ENCODE results near the gene MAPRE2. TPM values are rescaled to one million over a fixed set of nuclear protein-coding genes. Genes with fewer than 3 reads are reported as not detected.
A peak's percentile ranks its signal among the peaks of the same experiment; 100 is the strongest.

Gene MAPRE2
- polyA plus RNA-seq (ENCODE audit: insufficient read length in 4 of 4) = 10 to 100 TPM; 26.4 to 28.6 (median 27.7) TPM

DNA sequence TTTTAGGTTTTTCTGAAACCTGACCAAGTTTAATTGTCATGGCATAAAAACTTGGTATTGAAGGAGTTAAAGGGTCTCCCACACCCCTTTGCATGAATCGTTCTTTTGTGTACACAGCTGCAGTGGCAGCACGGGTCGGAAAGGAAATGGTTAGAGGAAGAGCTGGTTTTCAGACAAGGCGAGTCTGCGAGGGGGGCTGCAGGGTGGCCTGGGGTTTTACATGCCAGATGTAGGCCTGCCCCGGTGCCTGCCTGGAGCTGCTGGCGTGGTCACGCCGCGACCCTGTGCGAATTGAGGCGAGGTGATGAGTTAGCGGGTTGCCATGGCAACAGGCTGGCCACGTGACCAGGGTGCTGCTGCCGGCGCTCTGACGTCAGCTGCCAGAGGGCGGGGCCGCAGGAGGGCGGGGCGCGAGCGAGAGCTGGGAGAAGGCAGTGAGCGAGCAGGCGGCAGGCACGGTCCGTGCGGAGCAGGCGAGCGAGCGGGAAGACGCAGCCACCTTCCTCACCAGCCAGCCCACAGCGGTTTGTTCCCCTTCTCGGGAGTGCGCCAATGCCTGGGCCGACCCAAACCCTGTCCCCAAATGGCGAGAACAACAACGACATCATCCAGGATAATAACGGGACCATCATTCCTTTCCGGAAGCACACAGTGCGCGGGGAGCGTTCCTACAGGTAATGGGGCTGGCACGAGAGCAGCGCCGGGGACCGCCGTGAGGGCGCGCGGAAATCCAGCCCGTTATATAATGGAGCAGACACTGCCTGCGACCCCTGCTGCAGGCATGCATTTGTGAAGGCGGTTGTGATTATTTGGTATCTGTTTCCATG is at the start of gene MAPRE2:
Gene MAPRE2, plus strand, starts transcription at position 426 of the 827 bp plus-strand sequence. Its CDS starts 127 bp downstream, at position 553.
- DNase-seq (ENCODE audit: low read depth in 4 of 4, low spot score in 2 of 4) = peak; percentile 86 to 96 (median 94)

DNA sequence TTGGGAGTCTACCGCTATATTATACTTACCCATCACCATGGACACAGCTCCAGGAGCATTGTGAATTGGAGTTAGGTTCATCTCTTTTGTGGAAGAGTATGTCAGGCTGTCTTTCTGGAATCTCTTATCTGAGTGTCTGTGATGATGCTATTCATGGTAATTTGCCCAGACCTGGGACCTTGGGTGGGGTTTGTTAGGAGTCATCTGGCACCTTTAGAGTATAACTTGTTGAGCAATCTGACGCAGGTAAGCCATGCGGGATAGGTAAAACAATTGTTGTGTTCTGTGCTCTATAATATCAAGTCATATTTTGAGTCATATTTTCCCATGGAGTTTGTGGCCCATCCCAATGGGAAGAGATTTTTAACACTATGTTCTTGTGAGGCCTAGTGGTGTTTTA is 49.7 kb upstream of the MAPRE2 start:
- no peak for DNase-seq (ENCODE audit: low read depth in 4 of 4, low spot score in 2 of 4)

DNA sequence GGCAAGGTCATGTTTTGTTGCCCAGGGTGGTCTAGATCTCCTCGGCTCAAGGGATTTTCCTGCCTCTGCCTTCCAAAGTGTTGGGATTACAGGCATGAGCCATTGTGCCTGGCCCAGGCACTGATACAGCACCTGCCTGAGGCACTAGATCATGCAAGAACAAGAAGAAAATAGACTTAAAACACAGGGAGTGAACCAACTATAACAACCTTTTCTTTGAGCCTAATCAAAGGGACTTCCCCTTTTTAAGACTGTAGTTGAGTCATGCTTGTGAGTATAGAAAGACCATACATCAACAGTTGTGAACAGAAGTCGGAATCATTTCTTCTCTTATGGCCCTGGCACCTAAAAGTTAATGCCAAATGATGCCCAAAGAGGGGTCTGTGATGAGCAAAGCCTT is 47.9 kb upstream of the MAPRE2 start:
- no peak for DNase-seq (ENCODE audit: low read depth in 4 of 4, low spot score in 2 of 4)

DNA sequence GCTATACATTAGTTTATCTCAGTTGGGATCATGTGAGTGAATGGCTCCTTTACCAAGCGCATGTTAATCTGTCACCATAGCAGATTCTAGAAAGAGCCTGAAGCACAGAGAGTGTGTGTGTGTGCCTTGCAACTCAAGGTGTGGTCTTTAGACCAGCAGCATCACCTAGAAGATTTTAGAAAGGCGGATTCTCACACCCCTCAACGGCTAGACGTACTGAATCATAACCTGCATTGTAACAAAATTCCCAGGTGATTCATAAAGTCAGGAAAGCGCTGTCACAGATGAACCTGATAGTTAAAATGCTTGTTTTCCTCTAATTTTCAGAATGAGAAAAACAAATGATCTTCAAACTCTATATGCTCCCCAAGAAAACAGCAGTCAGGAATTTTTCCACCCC is 45.5 kb upstream of the MAPRE2 start:
- no peak for DNase-seq (ENCODE audit: low read depth in 4 of 4, low spot score in 2 of 4)

DNA sequence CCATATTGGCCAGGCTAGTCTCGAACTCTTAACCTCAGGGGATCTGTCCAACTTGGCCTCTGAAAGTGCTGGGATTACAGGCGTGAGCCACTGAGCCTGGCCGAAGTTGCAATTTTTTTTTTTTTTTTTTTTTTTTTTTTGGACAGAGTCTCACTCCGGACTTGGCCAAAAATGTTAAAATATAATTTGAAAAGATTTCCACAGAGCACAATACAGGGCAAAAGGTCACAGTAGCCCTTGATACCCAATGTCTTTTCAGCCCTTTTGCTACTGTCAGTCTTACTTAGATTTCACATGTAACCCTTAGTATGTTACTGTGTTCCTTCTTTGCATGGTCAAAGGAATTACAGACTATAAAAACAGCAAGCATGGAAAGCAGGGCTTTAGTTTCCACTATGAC is 42.6 kb upstream of the MAPRE2 start:
- no peak for DNase-seq (ENCODE audit: low read depth in 4 of 4, low spot score in 2 of 4)

DNA sequence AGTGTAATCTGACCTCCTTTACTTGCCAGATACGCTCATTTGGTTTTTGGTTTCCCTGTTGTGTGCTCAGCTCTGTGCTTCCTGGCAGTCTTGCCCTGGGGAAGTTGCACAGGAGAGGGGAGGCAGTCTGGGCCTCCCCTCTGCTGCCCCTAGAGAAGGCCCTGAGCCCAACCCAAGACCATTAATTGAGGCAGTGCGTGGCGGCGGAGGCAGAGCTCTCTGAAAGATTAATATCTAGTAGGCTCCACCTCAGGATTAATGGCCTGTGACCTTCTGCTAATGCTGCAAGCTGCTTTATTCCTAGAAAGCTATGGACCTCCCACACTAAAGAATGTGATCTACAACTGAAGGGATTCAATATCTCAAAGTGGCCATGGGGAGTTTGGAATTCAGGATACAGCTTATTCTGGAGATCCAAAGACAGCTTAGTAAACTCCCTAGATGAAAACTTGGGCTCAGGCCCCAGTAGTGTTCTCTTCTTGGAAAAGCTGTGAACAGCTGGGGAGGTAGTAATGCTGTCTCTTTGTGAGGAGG is 41.4 kb upstream of the MAPRE2 start:
- peak in 1 of 4 donors; percentile 29 for DNase-seq (ENCODE audit: low read depth in 4 of 4, low spot score in 2 of 4)

DNA sequence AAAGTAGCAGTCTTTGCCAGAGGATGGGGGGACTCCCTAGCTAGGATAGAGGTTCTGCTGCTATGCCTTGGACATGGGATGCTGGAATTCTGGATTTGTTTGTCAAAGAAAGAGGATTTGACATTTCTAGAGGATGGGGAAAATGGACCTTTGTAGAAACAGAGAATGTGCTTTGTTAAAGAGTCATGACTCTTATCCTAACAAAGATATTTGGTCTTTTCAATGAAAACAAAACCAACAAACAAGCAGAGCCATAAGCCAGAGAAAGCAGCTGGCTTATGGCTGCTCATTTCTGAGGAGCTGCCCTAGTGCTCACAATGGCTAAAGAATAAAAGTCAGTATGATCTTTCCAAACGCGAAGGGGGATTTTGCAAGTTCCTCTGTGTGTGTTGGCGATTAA is 40.8 kb upstream of the MAPRE2 start:
- DNase-seq (ENCODE audit: low read depth in 4 of 4, low spot score in 2 of 4) = no peak

DNA sequence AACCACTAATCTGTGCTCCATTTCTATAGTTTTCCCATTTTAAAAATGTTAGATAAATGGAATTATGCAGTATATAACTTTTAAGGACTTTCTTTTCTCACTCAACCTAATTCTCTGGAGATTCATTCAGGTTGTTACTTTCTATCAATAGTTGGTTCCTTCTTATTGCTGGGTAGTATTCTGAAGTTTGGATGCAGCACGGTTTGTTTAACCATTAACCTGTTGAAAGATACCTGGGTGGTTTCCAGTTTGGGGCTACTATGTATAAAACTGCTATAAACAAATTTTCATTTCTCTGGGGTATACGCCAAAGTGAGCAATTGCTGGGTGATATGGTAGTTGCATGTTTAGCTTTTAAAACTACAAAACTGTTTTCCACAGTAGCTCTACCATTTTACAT is 39.1 kb upstream of the MAPRE2 start:
- no peak for DNase-seq (ENCODE audit: low read depth in 4 of 4, low spot score in 2 of 4)

DNA sequence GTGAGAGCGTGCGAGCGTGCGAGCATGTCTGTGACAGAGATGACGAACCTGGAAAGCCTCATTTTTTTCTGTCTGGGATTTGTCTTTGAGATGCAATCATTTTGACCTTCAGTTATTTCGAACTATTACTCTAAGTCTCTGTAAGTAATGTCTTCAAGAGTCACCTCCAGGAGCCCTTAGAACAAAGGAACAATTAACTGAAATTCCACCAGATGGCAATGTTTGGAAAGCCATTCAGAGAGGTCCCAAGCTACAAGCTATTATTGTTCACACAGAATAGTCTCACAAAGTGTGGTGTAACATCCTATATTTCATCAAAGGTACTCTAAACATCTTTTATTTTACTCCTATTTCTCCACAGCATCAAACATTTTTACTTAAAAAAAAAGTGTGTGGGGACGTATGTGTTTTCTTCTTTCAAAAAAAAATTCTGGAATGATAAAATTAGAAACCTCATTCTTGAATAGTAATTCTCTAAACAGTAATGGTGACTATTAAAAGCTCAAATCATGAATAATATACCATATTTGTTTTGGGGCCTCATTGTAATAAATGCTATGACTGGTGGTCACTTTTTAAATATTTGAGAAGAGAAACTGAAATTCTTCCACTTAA is 35.1 kb upstream of the MAPRE2 start:
- peak in 2 of 4 donors; percentile 41 to 60 for DNase-seq (ENCODE audit: low read depth in 4 of 4, low spot score in 2 of 4)

DNA sequence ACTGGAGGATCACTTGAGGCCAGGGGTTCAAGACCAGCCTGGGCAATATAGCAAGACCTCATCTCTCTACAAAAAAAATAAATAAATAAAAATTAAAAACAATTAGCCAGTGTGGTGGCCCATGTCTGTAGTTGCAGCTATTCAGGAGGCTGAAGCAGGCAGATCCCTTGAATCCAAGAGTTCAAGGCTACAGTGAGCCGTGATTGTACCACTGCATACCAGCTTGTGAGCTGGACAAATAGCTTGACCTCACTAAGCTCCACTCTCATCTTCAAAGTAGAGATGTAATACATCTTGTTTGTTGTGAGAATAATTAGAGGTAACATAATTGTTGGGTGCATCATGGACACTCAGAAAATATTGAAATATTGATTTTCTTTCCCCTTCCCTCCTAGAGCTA is 31.1 kb upstream of the MAPRE2 start:
- no peak for DNase-seq (ENCODE audit: low read depth in 4 of 4, low spot score in 2 of 4)

DNA sequence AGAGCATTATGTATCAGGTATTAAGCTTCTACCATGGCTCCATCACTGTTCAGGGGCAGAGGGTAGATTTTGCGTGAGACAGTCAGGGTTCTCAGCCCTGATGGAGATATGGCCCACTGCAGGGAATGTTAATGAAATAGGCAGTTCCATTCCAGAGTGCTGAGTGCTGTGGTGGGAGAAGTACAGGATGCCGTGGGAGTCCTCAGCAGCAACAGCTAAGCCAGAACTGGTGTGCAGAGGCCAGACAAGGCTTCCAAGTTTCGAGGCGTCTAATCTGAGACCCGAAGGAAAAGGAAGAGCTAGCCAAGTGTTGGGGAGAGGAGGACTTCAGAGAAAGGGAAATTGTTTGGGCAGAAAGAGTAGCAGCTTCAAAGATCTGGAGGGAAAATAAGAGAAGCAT is 30.2 kb upstream of the MAPRE2 start:
- DNase-seq (ENCODE audit: low read depth in 4 of 4, low spot score in 2 of 4) = no peak

DNA sequence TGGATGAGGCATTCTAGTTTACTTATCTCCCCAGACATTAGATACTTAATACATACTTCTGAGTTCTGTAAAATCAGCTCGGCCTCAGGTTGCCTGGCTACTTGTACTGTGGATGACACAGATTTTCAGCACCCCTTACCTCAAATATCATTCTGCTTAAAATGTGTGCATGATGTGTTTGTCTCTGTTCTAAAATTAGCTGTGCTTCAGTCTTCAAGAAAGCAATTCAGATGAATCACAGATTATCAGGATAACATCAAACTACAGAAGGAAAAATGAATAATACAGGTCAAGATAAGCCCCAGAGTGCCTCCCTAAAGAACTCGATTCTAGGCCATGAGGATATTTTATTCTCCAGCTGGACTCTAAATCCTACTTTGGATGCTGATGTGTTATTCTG is 21.3 kb upstream of the MAPRE2 start:
- DNase-seq (ENCODE audit: low read depth in 4 of 4, low spot score in 2 of 4) = no peak

DNA sequence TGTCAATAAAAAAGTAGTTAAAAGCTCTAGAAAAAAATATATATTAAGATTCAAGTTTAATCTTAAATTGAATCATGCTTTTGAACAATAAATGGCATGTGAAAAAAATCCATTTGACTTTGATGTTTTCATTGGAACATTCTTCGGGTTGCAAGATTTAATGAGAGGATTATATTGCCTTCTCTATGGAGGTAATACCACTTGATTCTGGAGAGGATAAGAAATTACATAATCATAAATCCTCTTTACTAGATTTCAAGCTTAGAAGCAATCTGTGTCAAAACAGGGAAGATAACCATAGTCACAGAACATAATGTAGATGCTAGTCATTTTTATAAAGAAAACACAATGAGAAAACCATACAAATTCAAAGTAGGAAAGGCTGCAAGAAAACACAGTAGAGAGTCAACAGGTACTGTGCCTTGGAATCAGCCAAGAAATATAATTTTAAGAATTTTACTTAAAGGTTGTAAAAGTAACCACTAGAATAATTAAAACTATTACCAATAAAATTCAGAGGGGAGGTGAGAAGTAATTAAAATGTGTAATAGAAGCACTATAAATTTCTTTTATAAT is 18.7 kb upstream of the MAPRE2 start:
- DNase-seq (ENCODE audit: low read depth in 4 of 4, low spot score in 2 of 4) = no peak

DNA sequence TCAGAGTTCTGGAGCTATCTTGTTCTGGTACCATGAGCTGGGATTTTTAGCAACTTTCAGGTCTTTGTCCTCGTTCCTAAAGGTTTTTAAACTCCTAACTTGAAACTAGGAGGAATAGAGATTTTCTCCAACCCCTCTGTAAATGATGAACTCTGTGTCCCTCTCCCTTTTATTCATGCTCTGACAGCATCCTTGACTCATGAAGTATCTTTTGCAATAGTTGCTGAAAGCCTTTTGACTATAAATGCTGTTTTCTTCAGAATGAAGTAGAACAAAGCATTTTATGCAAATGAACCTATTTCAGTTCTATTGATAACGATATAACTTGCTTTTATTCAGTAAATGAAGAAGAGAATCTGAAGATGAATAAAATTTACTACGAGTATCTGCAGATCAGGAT is 17.0 kb upstream of the MAPRE2 start:
- no peak for DNase-seq (ENCODE audit: low read depth in 4 of 4, low spot score in 2 of 4)

DNA sequence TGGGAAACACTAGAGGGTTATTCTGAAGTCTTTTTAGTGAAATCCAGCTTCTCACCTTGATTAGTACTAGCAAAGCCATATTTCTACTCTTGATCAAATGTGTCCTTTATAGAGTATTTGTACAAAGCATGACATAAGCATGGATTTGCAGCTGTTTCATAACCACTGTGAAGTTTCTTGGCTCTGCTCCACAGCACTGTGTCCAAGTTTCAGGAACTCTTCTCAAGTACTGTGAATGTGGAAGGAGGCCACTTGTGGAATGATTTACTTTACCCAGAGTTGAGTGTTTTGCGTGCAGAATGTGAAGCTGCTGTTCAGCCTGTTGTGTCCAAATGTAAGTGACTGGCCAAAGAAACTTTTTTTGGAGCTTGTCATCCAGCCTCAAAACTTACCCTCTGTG is 16.2 kb upstream of the MAPRE2 start:
- peak in 2 of 4 donors; percentile 46 to 56 for DNase-seq (ENCODE audit: low read depth in 4 of 4, low spot score in 2 of 4)

DNA sequence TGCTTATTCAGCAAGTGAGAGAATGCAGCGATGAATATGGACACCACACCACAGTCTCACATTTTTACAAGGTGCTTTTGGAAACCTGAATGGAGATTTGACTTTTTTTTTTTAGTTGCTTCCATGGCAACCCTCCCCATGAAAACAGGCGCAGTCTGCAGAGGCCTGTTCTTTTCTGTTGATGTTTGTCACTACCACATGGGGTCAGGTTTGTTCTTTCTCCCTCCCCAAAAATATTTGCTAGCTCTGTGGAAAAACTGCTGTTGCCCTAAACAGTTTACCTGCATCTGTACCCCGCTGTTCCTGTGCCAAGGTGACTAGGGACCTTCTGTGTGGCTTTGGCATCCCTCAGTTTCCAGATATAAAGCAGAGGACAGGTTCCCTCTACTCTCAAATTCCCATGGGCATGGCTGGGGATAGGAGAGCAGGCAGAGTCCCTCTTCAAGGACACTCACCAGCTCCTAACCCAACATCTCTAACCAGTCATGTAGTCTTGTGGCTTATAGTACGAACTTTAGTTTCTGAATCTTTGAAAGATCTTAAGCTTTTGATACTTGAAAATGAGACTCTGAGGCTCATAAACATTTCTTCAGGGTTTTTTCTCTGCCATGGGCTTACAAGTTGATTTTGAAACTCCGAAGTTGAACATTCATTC is 14.7 kb upstream of the MAPRE2 start:
- no peak for DNase-seq (ENCODE audit: low read depth in 4 of 4, low spot score in 2 of 4)

DNA sequence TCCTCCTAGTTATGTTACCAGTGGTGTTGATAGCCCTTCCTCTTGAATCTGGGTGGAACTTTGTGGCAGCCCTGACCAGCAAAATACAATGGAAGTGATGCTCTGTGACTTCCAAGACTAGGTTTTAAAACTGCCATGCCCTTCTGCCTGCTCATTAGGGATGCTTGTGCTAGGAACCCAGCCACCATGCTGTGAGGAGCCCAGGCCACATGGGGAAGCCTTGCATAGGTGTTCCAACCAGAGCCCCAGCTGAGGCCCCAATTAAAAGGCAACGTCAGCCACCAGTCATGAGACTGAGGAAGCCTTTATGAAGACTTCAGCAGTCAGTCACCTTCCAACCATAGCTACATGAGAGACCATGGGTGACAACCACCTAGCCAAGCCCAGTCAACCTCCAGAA is 14.0 kb upstream of the MAPRE2 start:
- no peak for DNase-seq (ENCODE audit: low read depth in 4 of 4, low spot score in 2 of 4)

DNA sequence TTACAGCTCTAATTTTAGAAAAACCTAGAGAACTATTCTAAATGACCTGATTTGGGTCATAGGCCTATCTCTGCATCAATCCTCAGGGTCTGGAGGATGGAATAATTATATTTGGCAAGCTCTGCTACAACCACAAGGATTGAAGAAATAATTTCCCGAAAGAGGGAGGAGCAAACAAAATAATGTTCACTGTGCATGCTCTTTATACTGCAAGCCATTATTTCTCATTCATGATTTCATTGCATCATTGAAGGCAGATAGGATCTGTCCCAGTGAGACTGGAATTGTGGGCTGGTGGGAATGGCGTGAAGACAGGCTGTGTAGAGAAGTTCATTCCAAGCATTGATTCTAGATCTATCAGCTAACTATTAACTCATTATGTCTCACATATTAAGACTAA is 12.7 kb upstream of the MAPRE2 start:
- no peak for DNase-seq (ENCODE audit: low read depth in 4 of 4, low spot score in 2 of 4)

DNA sequence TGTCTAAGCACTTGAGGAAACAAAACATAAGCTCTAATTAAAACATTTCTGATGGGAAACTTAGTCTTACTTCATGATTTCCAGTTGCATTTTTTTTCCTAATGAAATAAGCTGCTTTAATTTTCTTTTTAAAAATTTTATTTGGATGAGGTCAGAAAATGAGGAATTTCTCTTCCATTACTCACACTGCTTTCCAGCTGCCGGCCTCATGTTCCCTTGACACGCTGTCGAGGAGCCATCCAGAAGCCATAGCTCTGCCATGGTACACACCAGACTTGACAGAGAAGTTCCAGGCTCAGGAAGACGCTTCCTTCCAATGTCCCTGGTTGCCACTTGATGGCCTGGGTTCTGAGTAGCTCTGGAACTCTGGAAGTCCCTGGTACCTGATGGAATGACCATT is 12.1 kb upstream of the MAPRE2 start:
- DNase-seq (ENCODE audit: low read depth in 4 of 4, low spot score in 2 of 4) = no peak

DNA sequence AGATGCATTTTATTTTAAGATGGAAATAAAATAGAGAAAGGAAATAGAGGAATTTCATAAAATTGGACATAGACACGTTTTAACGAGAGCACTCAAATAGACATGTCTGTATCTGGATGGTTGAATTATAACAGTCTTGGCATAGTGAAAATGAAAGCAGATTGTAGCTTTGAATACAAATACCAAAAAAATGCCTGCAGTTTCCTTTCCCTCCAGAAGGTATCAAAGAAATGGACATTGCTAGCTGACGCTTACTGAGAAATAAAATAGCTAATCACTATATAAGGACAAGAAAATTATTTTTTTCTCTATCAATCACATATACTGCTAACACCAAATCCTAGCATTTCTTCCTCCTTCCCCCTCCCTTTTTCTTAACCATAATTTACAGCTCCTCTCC is 11.4 kb upstream of the MAPRE2 start:
- DNase-seq (ENCODE audit: low read depth in 4 of 4, low spot score in 2 of 4) = no peak
